Left renal cortex interstitium (tissue), 4 donors: ENCODE data around the gene MPZL1. TPM values are rescaled to one million over a fixed set of nuclear protein-coding genes. Genes with fewer than 3 reads are reported as not detected.

Experiments used
- DNase-seq, 4 donors: peaks; one replicate each; pipeline ENCODE4 v3.0.0-alpha.2; 2013; ENCODE audit warnings: low read depth in 4 of 4, low spot score in 2 of 4, missing footprints in 1 of 4
- polyA plus RNA-seq, 4 donors: library from polyadenylated mRNA; unstranded; fragments of 120-200 nt; gene quantifications; one replicate each; pipeline ENCODE4 v1.2.1, GENCODE V29; 2013; ENCODE audit not compliant: insufficient read length in 4 of 4

MPZL1 gene
- polyA plus RNA-seq, 4 donors = 113 to 126 (median 116) TPM

GRCh38 chr1:167772436-167772835 is 50.7 kb downstream of the MPZL1 start:
- DNase-seq = no peak

- no peak for DNase-seq
Observed at GRCh38 chr1:167773516-167773915, 51.7 kb downstream of the MPZL1 start.

GRCh38 chr1:167774710-167775109 is 52.9 kb downstream of the MPZL1 start:
- DNase-seq = no peak

- no peak for DNase-seq
Observed at GRCh38 chr1:167775178-167775577, 53.4 kb downstream of the MPZL1 start.

- no peak for DNase-seq
Observed at GRCh38 chr1:167776151-167776550, 54.4 kb downstream of the MPZL1 start.

- no peak for DNase-seq
Observed at GRCh38 chr1:167776616-167777268, 55.0 kb downstream of the MPZL1 start.

- DNase-seq = no peak
Observed at GRCh38 chr1:167777269-167777650, 55.5 kb downstream of the MPZL1 start.

- no peak for DNase-seq
Observed at GRCh38 chr1:167781558-167781957, 59.8 kb downstream of the MPZL1 start.

GRCh38 chr1:167782946-167783345 is 61.2 kb downstream of the MPZL1 start:
- no peak for DNase-seq

- DNase-seq = no peak
Observed at GRCh38 chr1:167784876-167785550, 63.2 kb downstream of the MPZL1 start.

GRCh38 chr1:167786502-167786901 is 64.7 kb downstream of the MPZL1 start:
- DNase-seq = no peak

- no peak for DNase-seq
Observed at GRCh38 chr1:167789501-167789900, 67.7 kb downstream of the MPZL1 start.

- no peak for DNase-seq
Observed at GRCh38 chr1:167790117-167790516, 68.3 kb downstream of the MPZL1 start.

- DNase-seq = no peak
Observed at GRCh38 chr1:167791281-167792187, 69.8 kb downstream of the MPZL1 start.

- DNase-seq = no peak
Observed at GRCh38 chr1:167792188-167792565, 70.4 kb downstream of the MPZL1 start.

- no peak for DNase-seq
Observed at GRCh38 chr1:167794043-167794442, 72.3 kb downstream of the MPZL1 start.

- no peak for DNase-seq
Observed at GRCh38 chr1:167795810-167796740, 74.3 kb downstream of the MPZL1 start.

GRCh38 chr1:167797015-167797414 is 75.2 kb downstream of the MPZL1 start:
- DNase-seq = no peak

- no peak for DNase-seq
Observed at GRCh38 chr1:167798952-167799351, 77.2 kb downstream of the MPZL1 start.

GRCh38 chr1:167799747-167800146 is 78.0 kb downstream of the MPZL1 start:
- no peak for DNase-seq
